GM06990 (cell line): ENCODE results near the gene SPRED1.

Experiments
- DNase-seq: peaks from one replicate; pipeline ENCODE4 v3.0.0-alpha.2; 2011; ENCODE audit not compliant: insufficient read length; ENCODE audit errors: extremely low read depth
- H3K27me3 ChIP-seq: replicated peaks from 2 replicates; pipeline ENCODE4 v1.6.0; 2011; ENCODE audit warnings: low read length; ENCODE audit not compliant: control insufficient read depth, insufficient read depth
- H3K36me3 ChIP-seq: 2 replicates; pipeline ENCODE4 v1.5.1; 2011; ENCODE audit warnings: low read length; ENCODE audit not compliant: control insufficient read depth, insufficient read depth
- H3K4me3 ChIP-seq: replicated peaks from 2 replicates; pipeline ENCODE4 v1.5.1; 2011; ENCODE audit warnings: low read depth, mild to moderate bottlenecking, control low read depth, low read length
- TF ChIP-seq, protein P1 (sequence below): IDR thresholded peaks from 2 replicates; pipeline ENCODE4 v1.5.1; 2011; ENCODE audit warnings: low read length, control low read depth, mild to moderate bottlenecking, inconsistent platforms; ENCODE audit not compliant: insufficient read depth, poor library complexity, severe bottlenecking

The SPRED1 gene

DNA sequence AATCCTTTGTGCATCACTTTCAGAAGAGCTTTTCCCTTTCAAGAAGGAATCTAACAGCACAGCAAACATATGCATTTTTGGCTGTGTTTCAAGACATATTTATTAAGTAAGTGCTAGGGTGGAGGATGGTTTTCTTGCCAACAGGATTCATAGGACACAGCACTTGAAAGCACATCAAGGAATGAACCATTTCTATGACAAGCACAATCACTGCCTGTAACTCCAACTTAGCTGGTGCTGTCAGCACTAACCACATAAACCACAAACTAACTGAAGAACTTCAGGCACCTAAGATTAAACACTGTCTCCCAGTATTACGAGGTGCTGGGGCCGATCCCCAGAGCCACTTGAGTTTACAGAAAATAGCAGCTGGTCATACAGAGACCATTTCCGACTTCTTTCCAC, 35.4 kb upstream of the SPRED1 start:
- Histone ChIP-seq H3K36me3 (no peaks in the 10 kb centered on the region), H3K27me3 (no peaks in the 10 kb centered on the region), H3K4me3 (no peak overlapping the region)
- TF ChIP-seq, protein P1, sequence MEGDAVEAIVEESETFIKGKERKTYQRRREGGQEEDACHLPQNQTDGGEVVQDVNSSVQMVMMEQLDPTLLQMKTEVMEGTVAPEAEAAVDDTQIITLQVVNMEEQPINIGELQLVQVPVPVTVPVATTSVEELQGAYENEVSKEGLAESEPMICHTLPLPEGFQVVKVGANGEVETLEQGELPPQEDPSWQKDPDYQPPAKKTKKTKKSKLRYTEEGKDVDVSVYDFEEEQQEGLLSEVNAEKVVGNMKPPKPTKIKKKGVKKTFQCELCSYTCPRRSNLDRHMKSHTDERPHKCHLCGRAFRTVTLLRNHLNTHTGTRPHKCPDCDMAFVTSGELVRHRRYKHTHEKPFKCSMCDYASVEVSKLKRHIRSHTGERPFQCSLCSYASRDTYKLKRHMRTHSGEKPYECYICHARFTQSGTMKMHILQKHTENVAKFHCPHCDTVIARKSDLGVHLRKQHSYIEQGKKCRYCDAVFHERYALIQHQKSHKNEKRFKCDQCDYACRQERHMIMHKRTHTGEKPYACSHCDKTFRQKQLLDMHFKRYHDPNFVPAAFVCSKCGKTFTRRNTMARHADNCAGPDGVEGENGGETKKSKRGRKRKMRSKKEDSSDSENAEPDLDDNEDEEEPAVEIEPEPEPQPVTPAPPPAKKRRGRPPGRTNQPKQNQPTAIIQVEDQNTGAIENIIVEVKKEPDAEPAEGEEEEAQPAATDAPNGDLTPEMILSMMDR: no peak
- no peak for DNase-seq

DNA sequence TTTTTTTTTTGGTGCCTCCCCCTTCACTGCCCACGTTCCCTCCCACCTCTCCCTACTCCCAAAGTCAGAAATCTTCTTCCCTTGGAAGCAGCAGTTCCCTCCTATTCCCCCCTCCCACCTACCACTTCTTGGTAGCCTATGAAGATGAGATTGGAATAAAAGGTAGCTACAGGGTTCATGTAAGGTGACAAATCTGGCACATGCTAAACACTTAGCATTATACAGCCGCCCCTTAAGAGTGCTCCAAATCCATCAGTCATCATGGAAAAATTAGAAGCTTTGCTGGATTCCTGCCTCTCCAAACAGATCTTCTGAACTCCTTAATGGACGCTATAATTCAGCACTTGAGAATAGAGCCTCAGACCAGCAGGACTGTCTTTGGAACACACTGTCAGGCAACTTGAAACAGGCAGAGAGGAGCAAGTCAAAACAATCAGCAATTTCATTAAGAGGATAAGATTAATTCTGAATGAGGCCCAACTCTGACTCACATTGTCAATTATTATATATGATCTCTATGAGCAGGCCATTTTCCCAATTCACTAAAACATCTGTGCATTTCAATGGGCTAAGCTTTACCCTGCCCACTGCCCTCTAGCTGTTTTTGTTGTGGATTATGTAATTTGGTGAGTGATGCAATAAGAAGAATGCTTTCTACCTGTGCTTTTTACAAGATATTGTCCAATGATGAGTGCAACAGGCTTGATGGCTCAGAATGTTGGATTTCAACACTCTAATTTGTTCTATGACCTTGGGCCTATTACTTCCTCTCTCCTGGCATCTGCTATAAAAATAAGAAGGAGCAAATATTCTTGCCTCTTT, 34.6 kb upstream of the SPRED1 start:
- TF ChIP-seq, protein P1: no peak
- no peaks in the 10 kb centered on the region for H3K36me3 ChIP-seq
- no peaks in the 10 kb centered on the region for H3K27me3 ChIP-seq
- no peak for DNase-seq
- H3K4me3 ChIP-seq: no peak overlapping the region

DNA sequence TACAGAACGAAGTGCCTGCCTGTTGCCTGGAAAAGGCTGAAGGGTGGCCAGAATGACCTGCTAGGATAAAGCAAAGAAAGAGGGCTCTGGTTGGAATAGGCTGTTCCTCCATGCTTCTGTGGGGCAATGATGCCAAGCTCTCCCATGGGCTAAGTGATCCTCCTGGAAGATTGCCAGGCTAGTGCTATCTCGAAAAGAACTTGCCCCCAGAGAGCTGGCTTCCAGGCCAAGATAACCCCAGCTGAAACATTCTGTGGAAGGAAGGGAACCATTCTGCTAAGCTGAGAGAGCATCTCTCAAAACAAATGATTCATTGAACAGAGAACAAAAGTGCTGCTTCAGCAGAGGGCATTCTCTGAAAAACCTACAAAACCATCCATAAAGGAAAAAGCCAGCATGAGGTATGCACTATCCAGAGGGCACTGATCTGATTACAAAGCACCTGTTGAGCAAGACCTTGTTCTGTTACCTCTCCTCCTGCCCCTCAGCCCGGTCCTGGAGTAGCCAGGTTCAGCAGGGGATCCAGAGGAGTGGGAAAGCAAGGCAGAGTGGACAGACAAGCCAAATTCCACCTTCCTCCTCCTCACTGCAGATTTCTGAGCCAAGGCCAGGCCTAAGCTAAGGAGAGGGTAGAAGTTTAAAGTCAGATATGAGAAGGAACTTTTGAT, 31.9 kb upstream of the SPRED1 start:
- TF ChIP-seq, protein P1: no peak
- DNase-seq: no peak
- no peaks in the 10 kb centered on the region for H3K27me3 ChIP-seq
- no peak overlapping the region for H3K4me3 ChIP-seq
- H3K36me3 ChIP-seq: no peaks in the 10 kb centered on the region

DNA sequence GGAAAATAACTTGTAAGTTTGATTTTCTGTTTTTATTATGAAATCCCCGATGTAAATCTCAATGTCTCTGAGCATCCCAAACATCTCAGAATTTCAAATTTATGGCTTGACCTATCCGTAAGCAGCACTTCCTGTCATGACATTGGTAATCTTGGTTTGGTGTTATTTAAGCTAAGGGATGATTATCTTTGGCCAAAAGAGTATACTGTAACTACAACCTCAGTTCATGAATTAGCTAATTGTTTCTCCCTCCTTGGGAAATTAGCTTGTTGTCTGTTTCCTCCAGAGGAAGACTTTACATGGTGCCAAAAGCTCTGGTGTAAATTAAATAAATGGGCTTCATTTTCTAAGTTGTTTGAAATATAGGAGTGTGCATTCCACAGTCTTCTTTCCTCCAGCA, 28.1 kb upstream of the SPRED1 start:
- TF ChIP-seq, protein P1: no peak
- Histone ChIP-seq H3K36me3 (no peaks in the 10 kb centered on the region), H3K27me3 (no peaks in the 10 kb centered on the region), H3K4me3 (no peak overlapping the region)
- no peak for DNase-seq

DNA sequence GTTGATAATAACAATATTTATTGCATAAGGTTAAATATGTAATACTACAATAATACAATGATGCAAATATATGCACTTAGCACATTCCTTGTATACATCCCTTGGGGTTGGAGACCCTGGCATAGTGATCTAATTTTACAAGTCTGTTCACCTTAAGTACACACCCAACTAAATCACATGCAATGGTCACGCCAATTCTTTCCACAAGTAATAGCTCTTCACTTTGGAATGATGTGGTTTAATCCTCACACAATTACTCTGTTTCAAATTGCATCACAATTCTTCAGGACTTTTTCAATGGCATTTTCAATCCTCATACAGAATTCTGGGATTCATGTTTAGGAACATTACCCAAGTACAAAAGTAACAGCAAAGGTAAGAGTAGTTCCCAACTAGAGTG, 27.3 kb upstream of the SPRED1 start:
- H3K36me3 ChIP-seq: no peaks in the 10 kb centered on the region
- TF ChIP-seq, protein P1: no peak
- no peaks in the 10 kb centered on the region for H3K27me3 ChIP-seq
- H3K4me3 ChIP-seq: no peak overlapping the region
- DNase-seq: no peak
